Liver (tissue), 9 donors: Measurements from ENCODE around the gene ZNF74. TPM values are rescaled to one million over a fixed set of nuclear protein-coding genes. Genes with fewer than 3 reads are reported as not detected.

ENCODE experiments used
- DNase-seq: peaks from one replicate; pipeline ENCODE4 v3.0.0-alpha.2; 2017; ENCODE audit warnings: low spot score
- H3K27ac ChIP-seq, 2 donors: one replicate each; pipeline ENCODE4 v1.7.0; 2013; ENCODE audit warnings: inconsistent platforms in 2 of 2, low read length in 2 of 2, control low read depth in 1 of 2, low read depth in 1 of 2, mild to moderate bottlenecking in 1 of 2
- H3K27me3 ChIP-seq, 4 donors: one replicate each; pipeline versions ENCODE4 v1.6.1 to v1.7.0; 2013; ENCODE audit warnings: low read length in 3 of 4, inconsistent platforms in 1 of 4, mild to moderate bottlenecking in 1 of 4, moderate library complexity in 1 of 4; ENCODE audit not compliant: control insufficient read depth in 4 of 4, insufficient read depth in 4 of 4
- H3K36me3 ChIP-seq, 4 donors: one replicate each; pipeline versions ENCODE4 v1.6.1 to v1.7.0; 2013; ENCODE audit warnings: low read length in 3 of 4, mild to moderate bottlenecking in 3 of 4, low read depth in 1 of 4, moderate library complexity in 1 of 4; ENCODE audit not compliant: control insufficient read depth in 4 of 4, insufficient read depth in 3 of 4
- H3K4me1 ChIP-seq, 4 donors: one replicate each; pipeline versions ENCODE4 v1.6.1 to v1.7.0; 2013; ENCODE audit warnings: low read length in 3 of 4, mild to moderate bottlenecking in 3 of 4, moderate library complexity in 1 of 4; ENCODE audit not compliant: control insufficient read depth in 4 of 4, insufficient read depth in 4 of 4
- H3K4me3 ChIP-seq, 3 donors: one replicate each; pipeline versions ENCODE4 v1.6.1 to v1.7.0; 2013; ENCODE audit warnings: low read length in 3 of 3, control low read depth in 1 of 3, low read depth in 1 of 3, mild to moderate bottlenecking in 1 of 3
- H3K9ac ChIP-seq, 2 donors: one replicate each; pipeline ENCODE4 v1.7.0; 2013; ENCODE audit warnings: low read length in 2 of 2, mild to moderate bottlenecking in 2 of 2, moderate library complexity in 2 of 2, control low read depth in 1 of 2, low read depth in 1 of 2
- H3K9me3 ChIP-seq, 4 donors: one replicate each; pipeline versions ENCODE4 v1.6.1 to v1.7.0; 2013; ENCODE audit warnings: low read length in 3 of 4; ENCODE audit not compliant: control insufficient read depth in 4 of 4
- EGR1 ChIP-seq, 2 donors: IDR thresholded peaks; 2 replicates each; pipeline ENCODE4 v1.6.1; 2016 to 2018; ENCODE audit warnings: antibody characterized with exemption in 2 of 2, low read depth in 2 of 2
- FOXA1 ChIP-seq: IDR thresholded peaks from 2 replicates; pipeline ENCODE4 v1.6.1; 2016; ENCODE audit warnings: antibody characterized with exemption
- FOXA2 ChIP-seq: IDR thresholded peaks from 2 replicates; pipeline ENCODE4 v1.6.1; 2016; ENCODE audit warnings: antibody characterized with exemption
- GABPA ChIP-seq, 2 donors: IDR thresholded peaks in 1 of 2; conservative IDR thresholded peaks in 1 of 2; 2 replicates each; pipeline ENCODE4 v1.6.1; 2016; ENCODE audit warnings: antibody characterized with exemption in 2 of 2, mild to moderate bottlenecking in 1 of 2, moderate library complexity in 1 of 2
- HNF4A ChIP-seq, 2 donors: conservative IDR thresholded peaks; 2 replicates each; pipeline ENCODE4 v1.6.1; 2016; ENCODE audit warnings: antibody characterized with exemption in 2 of 2, mild to moderate bottlenecking in 2 of 2
- HNF4G ChIP-seq: IDR thresholded peaks from 2 replicates; pipeline ENCODE4 v1.6.1; 2016; ENCODE audit warnings: antibody characterized with exemption
- JUND ChIP-seq, 2 donors: IDR thresholded peaks; 2 replicates each; pipeline ENCODE4 v1.6.1; 2016; ENCODE audit warnings: antibody characterized with exemption in 2 of 2
- NR2F2 ChIP-seq: IDR thresholded peaks from 2 replicates; pipeline ENCODE4 v1.6.1; 2016; ENCODE audit warnings: antibody characterized with exemption
- RAD21 ChIP-seq, 2 donors: IDR thresholded peaks; 2 replicates each; pipeline ENCODE4 v1.6.1; 2016; ENCODE audit warnings: antibody characterized with exemption in 2 of 2, mild to moderate bottlenecking in 2 of 2
- RXRA ChIP-seq, 2 donors: IDR thresholded peaks; 2 replicates each; pipeline ENCODE4 v1.6.1; 2017 to 2018; ENCODE audit warnings: antibody characterized with exemption in 2 of 2, mild to moderate bottlenecking in 1 of 2
- SP1 ChIP-seq: IDR thresholded peaks from 2 replicates; pipeline ENCODE4 v1.6.1; 2018; ENCODE audit warnings: antibody characterized with exemption, mild to moderate bottlenecking
- TAF1 ChIP-seq: conservative IDR thresholded peaks from 2 replicates; pipeline ENCODE4 v1.6.1; 2016; ENCODE audit warnings: antibody characterized with exemption, mild to moderate bottlenecking
- YY1 ChIP-seq: IDR thresholded peaks from 2 replicates; pipeline ENCODE4 v1.6.1; 2016; ENCODE audit warnings: antibody characterized with exemption, mild to moderate bottlenecking
- WGBS: extraction: QIAGEN DNeasy Blood & Tissue Kit; methylation state at CpG from one replicate; pipeline ENCODE4 v1.1.7; 2013; 5-methylcytosine and 5-hydroxymethylcytosine counted together
- polyA plus RNA-seq, 2 donors: library from polyadenylated mRNA; stranded (reverse) in 1 of 2; unstranded in 1 of 2; fragments of 200-250 nt in 1 of 2; fragments of >200 nt in 1 of 2; fragmentation: Nextera tagmentation in 1 of 2; extraction: Ambion mirVana in 1 of 2; gene quantifications; one replicate each; pipeline versions ENCODE4 v1.2.1 to v1.2.3, GENCODE V29; 2013 to 2015
- total RNA-seq, 2 donors: library from RNA; depleted of rRNA; stranded (reverse); fragments of >200 nt; gene quantifications; one replicate each; pipeline ENCODE4 v1.2.3, GENCODE V29; 2014
- TF ChIP-seq, protein P1 (sequence below): fragments of 150-350 bp; IDR thresholded peaks from 2 replicates; pipeline ENCODE4 v1.5.1; 2017; ENCODE audit warnings: improper control_type of control experiment, low read depth, low read length; ENCODE audit not compliant: missing input control
- TF ChIP-seq, protein P2 (sequence below): IDR thresholded peaks from 2 replicates; pipeline ENCODE4 v1.6.1; 2016; ENCODE audit warnings: antibody characterized with exemption
- TF ChIP-seq, protein P3 (sequence below): IDR thresholded peaks from 2 replicates; pipeline ENCODE4 v1.6.1; 2016; ENCODE audit warnings: antibody characterized with exemption
- TF ChIP-seq, protein P4 (sequence below): IDR thresholded peaks from 2 replicates; pipeline ENCODE4 v1.6.1; 2016; ENCODE audit warnings: antibody characterized with exemption, mild to moderate bottlenecking
- donor health status: healthy.
- donor health status: healthy.
- donor health status: healthy.
- donor health status: healthy.
- donor health status: healthy.

Gene ZNF74
- total and polyA plus RNA-seq, 4 donors = 0.99 to 5.0 (median 3.1) TPM

DNA sequence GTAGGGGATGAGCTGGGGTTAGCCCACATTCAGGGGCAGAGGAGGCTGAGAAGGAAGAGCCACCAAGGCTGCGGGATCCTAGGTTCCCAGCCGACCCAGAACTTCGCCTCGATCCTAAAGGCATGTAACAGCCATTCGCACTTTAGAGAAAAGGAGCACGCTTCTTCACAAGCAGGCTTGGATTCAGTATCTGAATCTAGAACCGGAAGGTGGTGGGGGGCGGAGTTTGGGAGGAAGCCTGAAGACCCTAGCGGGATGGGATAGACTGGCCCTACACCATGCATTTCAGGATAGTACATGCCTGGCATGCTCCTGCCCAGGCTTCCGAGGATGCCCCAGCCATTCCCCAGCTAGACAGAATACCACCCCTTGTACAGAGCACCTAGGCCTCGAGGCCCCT, 39.2 kb downstream of the ZNF74 start:
- no peak overlapping the region for H3K27ac ChIP-seq
- peaks cover 0 to 6% (median 3%) of the 10 kb centered on the region in 4 donors for H3K27me3 ChIP-seq
- H3K9ac ChIP-seq = no peak overlapping the region
- no peaks in the 10 kb centered on the region for H3K36me3 ChIP-seq
- H3K9me3 ChIP-seq = no peaks in the 10 kb centered on the region
- peaks cover 9 to 41% (median 25%) of the 10 kb centered on the region in 4 donors for H3K4me1 ChIP-seq
- WGBS = 90% methylated on average over 11 of the region's 11 CpGs
- no peak for TF ChIP-seq YY1
- TF ChIP-seq GABPA (IDR thresholded peaks at IDR 0.05 in 1 of 2, conservative IDR thresholded peaks at IDR 0.05 in 1 of 2) = no peak
- TF ChIP-seq, protein P1, sequence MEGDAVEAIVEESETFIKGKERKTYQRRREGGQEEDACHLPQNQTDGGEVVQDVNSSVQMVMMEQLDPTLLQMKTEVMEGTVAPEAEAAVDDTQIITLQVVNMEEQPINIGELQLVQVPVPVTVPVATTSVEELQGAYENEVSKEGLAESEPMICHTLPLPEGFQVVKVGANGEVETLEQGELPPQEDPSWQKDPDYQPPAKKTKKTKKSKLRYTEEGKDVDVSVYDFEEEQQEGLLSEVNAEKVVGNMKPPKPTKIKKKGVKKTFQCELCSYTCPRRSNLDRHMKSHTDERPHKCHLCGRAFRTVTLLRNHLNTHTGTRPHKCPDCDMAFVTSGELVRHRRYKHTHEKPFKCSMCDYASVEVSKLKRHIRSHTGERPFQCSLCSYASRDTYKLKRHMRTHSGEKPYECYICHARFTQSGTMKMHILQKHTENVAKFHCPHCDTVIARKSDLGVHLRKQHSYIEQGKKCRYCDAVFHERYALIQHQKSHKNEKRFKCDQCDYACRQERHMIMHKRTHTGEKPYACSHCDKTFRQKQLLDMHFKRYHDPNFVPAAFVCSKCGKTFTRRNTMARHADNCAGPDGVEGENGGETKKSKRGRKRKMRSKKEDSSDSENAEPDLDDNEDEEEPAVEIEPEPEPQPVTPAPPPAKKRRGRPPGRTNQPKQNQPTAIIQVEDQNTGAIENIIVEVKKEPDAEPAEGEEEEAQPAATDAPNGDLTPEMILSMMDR = no peak
- no peak for TF ChIP-seq TAF1
- no peak for TF ChIP-seq FOXA2
- TF ChIP-seq SP1 = no peak
- no peak for TF ChIP-seq FOXA1
- TF ChIP-seq, protein P2, sequence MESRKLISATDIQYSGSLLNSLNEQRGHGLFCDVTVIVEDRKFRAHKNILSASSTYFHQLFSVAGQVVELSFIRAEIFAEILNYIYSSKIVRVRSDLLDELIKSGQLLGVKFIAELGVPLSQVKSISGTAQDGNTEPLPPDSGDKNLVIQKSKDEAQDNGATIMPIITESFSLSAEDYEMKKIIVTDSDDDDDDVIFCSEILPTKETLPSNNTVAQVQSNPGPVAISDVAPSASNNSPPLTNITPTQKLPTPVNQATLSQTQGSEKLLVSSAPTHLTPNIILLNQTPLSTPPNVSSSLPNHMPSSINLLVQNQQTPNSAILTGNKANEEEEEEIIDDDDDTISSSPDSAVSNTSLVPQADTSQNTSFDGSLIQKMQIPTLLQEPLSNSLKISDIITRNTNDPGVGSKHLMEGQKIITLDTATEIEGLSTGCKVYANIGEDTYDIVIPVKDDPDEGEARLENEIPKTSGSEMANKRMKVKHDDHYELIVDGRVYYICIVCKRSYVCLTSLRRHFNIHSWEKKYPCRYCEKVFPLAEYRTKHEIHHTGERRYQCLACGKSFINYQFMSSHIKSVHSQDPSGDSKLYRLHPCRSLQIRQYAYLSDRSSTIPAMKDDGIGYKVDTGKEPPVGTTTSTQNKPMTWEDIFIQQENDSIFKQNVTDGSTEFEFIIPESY = no peak
- TF ChIP-seq NR2F2 = no peak
- TF ChIP-seq, protein P3, sequence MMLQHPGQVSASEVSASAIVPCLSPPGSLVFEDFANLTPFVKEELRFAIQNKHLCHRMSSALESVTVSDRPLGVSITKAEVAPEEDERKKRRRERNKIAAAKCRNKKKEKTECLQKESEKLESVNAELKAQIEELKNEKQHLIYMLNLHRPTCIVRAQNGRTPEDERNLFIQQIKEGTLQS = no peak
- no peak for TF ChIP-seq EGR1 (IDR thresholded peaks at IDR 0.05; ENCODE audit: low read depth in 2 of 2)
- no peak for TF ChIP-seq HNF4G
- no peak for TF ChIP-seq RAD21 (IDR thresholded peaks at IDR 0.05)
- H3K4me3 ChIP-seq = no peak overlapping the region
- no peak for DNase-seq

DNA sequence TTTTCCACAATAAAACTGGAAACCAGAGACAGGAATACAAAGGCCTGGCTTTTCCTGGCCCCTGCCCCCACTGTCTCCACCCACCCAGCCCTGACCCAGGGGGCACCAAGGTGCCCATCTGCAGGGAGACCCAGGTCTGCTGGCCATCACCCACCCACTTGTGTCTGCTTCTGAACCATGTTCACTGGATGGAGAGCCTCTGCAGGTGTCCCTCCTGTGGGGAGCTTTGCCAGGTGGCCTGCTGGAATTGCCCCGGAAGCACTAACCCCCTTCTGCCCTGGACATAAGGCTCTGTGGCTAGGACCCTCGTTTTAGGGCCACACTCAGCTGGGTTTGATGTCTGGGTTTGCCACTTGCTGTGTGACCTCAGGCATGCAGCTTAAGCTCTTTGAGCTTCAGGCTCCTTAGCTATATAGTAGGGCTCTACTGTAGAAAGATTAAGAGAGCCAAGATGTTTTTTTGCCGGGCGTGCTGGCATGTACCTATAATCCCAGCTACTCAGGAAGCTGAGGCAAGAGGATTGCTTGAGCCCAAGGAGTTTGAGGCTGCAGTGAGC, 39.8 kb downstream of the ZNF74 start:
- no peak for DNase-seq
- H3K36me3 ChIP-seq = no peaks in the 10 kb centered on the region
- peaks cover 0 to 6% (median 3%) of the 10 kb centered on the region in 4 donors for H3K27me3 ChIP-seq
- H3K9me3 ChIP-seq = no peaks in the 10 kb centered on the region
- no peak overlapping the region for H3K27ac ChIP-seq
- WGBS = 75% methylated on average over 4 of the region's 4 CpGs
- no peak overlapping the region for H3K4me3 ChIP-seq
- H3K4me1 ChIP-seq = peaks cover 9 to 47% (median 27%) of the 10 kb centered on the region in 4 donors
- TF ChIP-seq GABPA (IDR thresholded peaks at IDR 0.05 in 1 of 2, conservative IDR thresholded peaks at IDR 0.05 in 1 of 2) (no peak), RXRA (IDR thresholded peaks at IDR 0.05) (no peak), FOXA1 (no peak), JUND (IDR thresholded peaks at IDR 0.05) (no peak), EGR1 (IDR thresholded peaks at IDR 0.05; ENCODE audit: low read depth in 2 of 2) (no peak), HNF4G (no peak), YY1 (no peak), SP1 (no peak), TAF1 (no peak), NR2F2 (no peak), RAD21 (IDR thresholded peaks at IDR 0.05) (no peak), HNF4A (conservative IDR thresholded peaks at IDR 0.05) (no peak), FOXA2 (no peak)
- TF ChIP-seq, protein P4, sequence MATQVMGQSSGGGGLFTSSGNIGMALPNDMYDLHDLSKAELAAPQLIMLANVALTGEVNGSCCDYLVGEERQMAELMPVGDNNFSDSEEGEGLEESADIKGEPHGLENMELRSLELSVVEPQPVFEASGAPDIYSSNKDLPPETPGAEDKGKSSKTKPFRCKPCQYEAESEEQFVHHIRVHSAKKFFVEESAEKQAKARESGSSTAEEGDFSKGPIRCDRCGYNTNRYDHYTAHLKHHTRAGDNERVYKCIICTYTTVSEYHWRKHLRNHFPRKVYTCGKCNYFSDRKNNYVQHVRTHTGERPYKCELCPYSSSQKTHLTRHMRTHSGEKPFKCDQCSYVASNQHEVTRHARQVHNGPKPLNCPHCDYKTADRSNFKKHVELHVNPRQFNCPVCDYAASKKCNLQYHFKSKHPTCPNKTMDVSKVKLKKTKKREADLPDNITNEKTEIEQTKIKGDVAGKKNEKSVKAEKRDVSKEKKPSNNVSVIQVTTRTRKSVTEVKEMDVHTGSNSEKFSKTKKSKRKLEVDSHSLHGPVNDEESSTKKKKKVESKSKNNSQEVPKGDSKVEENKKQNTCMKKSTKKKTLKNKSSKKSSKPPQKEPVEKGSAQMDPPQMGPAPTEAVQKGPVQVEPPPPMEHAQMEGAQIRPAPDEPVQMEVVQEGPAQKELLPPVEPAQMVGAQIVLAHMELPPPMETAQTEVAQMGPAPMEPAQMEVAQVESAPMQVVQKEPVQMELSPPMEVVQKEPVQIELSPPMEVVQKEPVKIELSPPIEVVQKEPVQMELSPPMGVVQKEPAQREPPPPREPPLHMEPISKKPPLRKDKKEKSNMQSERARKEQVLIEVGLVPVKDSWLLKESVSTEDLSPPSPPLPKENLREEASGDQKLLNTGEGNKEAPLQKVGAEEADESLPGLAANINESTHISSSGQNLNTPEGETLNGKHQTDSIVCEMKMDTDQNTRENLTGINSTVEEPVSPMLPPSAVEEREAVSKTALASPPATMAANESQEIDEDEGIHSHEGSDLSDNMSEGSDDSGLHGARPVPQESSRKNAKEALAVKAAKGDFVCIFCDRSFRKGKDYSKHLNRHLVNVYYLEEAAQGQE = no peak
- TF ChIP-seq, protein P1 = no peak
- TF ChIP-seq, protein P3 = no peak
- TF ChIP-seq, protein P2 = no peak
- no peak overlapping the region for H3K9ac ChIP-seq
